ENCODE measurements around the gene POLR3A.

The POLR3A gene

GRCh38 chr10:78046711-78047269 is 17.5 kb upstream of the POLR3A start:
- DNase-seq (ENCODE audit: low spot score): no peak

GRCh38 chr10:78045856-78046255 is 16.5 kb upstream of the POLR3A start:
- no peak for DNase-seq (ENCODE audit: low spot score)

DNA sequence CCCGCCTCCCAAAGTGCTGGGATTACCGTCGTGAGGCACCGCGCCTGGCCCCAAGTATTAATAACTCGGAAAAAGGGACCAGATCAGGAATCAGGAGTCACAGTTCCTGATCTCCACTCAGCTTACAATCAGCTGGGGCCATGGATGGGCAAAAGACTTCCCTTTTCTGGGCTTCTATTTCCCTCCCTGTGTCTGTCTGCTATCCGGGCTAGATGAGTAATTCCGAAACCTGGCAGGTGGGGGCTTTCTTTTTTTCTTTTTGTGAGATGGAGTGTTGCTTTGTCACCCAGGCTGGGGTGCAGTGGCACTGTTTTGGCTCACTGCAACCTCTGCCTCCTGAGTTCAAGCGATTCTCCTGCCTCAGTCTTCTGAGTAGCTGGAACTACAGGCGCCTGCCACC is 15.9 kb upstream of the POLR3A start:
- no peak for DNase-seq (ENCODE audit: low spot score)

DNA sequence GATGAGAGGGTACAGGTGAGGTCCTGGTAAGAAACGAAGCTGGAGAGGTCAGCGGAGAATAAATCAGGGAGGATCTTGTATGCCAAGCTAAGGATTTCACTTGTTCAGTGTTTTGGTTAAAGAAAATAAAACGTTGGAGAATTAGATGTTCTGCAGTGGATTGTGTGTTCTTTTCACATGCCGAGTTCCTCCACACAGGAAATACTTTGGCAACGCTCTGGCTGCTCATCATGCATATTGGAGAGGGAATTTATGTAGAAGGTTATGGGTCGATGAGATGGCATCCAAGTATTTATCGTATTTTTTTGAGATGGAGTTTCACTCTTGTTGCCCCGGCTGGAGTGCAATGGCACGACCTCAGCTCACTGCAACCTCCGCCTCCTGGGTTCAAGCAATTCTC is 15.4 kb upstream of the POLR3A start:
- no peak for DNase-seq (ENCODE audit: low spot score)

GRCh38 chr10:78044179-78044578 is 14.9 kb upstream of the POLR3A start:
- DNase-seq (ENCODE audit: low spot score): no peak

DNA sequence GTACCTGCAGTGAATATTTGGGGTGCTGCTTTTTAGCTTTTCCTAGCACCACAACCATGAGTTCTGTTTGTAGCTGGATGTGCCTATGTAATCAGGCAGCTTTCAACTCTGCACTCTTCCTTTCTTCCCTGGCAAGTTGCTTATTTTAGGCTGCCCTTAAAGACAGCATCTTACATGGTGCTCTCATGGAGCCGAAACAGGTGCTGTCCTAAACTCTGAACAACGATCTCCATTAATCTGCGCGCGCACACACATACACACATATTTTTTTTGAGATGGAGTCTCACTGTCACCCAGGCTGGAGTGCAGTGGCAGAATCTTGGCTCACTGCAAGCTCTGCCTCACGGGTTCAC is 13.4 kb upstream of the POLR3A start:
- DNase-seq (ENCODE audit: low spot score): no peak

DNA sequence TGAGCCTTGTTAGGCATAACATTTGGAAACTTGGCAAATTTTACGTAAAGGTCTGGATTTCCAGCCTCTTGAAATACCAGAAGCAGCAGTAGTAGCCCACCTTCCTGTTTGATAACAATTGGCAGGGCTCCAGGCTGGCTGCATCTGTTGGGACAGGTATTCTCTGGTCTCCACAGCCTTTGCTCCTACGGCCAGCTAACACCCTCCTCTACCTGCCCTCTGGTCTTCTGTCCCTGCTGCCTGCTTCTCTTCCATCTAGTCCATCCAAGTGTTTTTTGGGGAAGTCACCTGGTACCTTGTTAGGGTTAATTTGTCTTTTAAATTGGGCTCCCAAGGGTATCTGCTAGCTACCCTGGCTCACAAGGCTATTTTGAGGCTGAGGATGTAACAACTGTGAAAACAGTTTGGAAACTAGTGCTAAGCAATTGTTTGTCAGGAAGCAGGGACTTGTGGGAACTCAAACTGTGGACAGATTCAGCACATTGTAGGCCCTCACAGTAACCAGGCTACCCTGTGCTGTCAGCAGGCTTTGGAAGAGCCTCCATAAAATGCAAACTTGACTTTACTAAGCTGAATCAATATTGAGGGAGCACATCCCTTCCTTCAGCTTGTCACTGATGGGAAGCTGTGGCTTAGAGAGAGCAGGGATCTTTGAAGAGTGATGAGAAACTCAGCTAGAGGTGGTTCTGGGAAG is 12.9 kb upstream of the POLR3A start:
- no peak for DNase-seq (ENCODE audit: low spot score)

GRCh38 chr10:78041170-78042057 is 12.1 kb upstream of the POLR3A start:
- no peak for DNase-seq (ENCODE audit: low spot score)

- no peak for DNase-seq (ENCODE audit: low spot score)
These were observed 10.4 kb upstream of the POLR3A start for GRCh38 chr10:78039743-78040142.

DNA sequence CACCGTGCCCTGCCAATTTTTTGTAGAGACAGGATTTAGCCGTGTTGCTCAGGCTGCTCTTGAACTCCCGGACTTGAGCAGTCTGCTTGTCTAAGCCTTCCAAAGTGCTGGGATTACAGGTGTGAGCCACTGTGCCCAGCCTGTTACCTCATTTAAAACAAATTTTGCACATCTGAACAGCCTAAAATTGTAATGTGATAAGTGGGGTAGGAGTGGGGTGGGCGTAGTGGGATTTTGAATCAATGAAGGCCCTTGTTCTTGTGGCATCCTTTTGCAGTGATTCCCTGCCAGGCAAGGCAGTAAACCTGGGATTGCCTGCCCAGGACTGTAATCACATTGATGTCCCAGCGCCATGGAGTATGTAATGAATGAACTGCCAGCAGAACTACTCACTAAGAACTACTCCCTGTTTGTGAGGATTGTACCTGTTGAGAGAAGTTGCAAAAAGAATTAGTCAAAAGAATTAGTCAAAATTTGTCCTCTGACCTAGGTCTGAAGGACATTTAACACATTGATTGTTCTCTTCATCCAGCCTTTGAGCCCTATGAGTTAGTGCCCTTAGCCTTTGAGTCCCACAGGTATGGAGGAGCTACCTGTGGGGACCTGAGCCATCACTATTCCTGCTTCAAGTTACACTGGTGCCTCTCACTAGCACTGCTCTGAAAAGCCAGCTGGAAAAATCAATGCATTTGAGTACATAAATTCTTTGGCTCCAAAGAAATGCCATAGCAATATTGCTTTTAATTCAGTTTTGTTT is 9.7 kb upstream of the POLR3A start:
- no peak for DNase-seq (ENCODE audit: low spot score)

DNA sequence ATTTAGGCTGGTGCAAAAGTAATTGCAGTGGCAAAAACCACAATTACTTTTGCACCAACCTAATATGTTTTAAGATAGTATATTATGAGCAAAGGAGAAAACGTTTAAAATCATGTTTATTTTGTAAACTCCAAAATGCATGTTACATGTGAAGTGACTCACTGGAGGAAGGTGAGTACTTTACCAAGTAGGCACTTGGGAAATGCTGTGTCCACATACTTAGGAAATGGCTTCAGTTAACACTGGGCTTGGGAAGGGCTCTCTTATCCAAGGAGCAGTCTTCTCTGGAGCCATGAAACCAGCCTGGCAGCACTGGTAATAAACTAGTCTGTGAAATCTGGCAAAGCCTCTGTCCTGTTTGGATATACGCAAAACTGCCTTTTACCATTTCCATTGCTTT is 8.8 kb upstream of the POLR3A start:
- DNase-seq (ENCODE audit: low spot score): no peak

DNA sequence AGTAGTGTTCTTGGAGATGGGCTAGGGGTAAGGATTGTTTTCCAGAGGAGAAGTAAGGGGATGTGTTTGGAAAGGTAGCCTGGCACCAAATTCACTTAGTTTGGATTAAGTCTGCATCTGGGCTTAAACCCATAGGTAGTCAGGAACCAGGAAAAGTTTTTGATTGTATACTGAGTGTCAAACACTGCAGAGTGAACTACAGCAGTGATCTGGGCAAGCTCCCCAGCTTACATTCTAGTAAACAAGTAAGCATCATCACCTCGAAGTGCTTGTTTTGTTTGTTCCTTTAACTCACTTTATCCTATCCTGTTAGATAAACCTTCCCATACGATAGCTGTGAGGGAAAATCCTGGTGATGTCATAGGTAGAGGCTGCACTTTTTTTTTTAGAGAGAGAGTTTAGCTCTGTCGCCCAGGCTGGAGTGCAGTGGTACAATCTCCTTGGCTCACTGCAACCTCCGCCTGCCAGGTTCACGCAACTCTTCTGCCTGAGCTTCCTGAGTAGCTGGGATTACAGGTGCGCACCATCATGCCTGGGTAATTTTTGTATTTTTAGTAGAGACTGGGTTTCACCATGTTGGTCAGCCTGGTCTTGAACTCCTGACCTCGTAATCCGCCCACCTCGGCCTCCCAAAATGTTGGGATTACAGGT is 6.7 kb upstream of the POLR3A start:
- no peak for DNase-seq (ENCODE audit: low spot score)

GRCh38 chr10:78035437-78035836 is 6.1 kb upstream of the POLR3A start:
- no peak for DNase-seq (ENCODE audit: low spot score)

DNA sequence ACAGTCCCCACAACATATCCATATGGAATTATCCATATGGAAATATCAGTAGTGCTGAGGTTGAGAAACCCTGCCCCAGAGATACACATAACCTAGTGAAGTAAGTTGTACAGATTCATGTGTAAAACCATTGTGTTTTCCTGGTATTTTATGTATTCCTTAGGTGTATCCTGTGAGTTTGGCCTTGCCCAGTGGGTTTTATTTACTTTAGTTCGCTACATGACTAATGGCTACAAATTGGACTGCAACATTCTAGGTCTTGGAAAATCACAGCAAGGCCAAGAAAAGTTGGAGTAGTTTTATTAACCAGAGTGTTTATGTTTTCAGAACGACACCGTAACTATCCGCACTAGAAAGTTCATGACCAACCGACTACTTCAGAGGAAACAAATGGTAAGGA is 5.7 kb upstream of the POLR3A start:
- DNase-seq (ENCODE audit: low spot score): no peak

DNA sequence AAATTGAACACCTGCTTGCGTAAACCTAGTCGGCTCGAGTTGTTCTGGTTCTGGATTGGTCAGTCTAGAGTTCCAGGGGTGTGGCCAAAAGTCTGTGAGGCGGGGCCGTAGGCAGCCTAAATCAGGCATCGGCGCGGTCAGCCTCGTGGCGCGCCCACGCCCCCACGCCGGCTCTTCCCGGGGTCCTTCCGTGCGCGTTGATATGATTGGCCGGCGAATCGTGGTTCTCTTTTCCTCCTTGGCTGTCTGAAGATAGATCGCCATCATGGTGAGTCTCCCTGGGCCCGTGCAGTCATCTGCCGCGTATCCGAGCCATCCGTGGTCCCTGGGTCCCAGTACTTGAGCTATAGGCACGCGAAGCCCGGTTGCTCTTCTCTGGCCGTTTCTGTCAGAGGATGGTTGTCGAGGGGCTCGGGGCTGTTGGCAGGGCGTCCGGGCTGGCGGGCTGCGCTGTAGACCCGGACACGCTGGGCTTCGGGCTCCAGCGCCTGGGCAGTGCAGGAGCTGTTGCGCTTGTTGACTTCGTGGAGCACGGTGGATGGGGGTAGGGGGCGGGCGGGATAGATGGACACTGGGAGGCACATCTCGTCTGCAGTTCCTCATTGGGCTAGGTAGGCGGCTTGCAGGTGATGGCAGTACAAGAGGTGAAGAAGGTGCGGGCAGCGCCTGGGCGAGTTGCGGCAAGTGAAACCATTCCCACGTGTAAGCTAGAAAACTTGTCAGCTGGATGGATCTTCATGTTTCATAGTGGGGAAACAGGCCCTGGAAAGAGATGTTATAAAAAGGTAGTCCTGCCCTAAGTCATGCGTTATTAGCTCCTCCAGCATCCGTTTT is 4.5 kb upstream of the POLR3A start, which contains the start of gene RPS24:
Gene RPS24, plus strand, starts transcription at position 227 of the 834 bp plus-strand sequence. Its CDS starts 39 bp downstream, at position 266.
- DNase-seq (ENCODE audit: low spot score): peak; percentile 92

DNA sequence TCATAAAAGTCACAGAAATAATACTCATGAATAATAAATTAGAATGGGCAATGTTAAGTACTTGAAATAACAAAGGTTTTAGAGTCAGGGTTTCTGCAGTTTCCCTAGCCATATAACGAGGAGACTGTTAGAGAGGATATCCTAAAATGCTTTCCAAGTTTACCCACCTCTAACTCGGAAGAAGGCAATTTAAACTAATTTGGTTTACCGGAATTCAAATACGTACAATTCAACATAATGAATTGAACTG is 4.0 kb upstream of the POLR3A start:
- DNase-seq (ENCODE audit: low spot score): no peak

DNA sequence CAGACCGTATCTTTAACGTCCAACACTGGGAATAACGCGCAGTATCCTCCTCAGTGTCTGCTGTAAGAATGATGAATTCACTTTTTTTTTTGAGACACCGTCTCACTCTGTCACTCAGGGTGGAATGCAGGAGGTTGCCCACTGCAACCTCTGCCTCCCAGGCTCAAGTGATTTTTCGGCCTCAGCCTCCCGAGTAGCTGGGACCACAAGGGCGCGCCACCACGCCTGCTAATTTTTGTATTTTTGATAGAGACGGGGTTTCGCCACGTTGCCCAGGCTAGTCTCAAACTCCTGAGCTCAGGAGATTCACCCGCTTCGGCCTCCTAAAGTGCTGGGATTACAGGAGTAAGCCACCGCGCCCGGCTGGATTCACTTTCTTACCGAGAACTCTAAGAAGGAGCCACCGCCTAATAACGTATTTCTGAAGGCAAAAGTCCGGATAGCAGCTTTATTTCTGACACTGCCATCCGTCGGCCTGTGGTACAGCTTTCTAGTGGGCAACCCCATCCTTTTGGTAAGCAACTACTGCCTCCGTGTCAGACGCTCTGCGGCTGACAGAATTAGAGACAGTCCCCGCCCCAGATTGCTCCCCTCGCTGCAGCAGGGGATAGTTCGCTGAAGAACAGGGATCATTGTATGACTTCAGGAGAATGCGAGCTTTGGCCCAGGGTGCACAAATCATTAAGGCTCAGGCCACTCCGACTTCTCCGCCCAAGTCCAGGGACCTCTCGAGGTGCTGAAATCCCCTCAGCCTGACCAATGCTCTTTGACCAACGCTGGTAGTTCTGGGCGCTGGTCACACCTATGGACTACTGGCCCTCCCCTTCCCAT is 662 bp downstream of the POLR3A start:
- no peak for DNase-seq (ENCODE audit: low spot score)

DNA sequence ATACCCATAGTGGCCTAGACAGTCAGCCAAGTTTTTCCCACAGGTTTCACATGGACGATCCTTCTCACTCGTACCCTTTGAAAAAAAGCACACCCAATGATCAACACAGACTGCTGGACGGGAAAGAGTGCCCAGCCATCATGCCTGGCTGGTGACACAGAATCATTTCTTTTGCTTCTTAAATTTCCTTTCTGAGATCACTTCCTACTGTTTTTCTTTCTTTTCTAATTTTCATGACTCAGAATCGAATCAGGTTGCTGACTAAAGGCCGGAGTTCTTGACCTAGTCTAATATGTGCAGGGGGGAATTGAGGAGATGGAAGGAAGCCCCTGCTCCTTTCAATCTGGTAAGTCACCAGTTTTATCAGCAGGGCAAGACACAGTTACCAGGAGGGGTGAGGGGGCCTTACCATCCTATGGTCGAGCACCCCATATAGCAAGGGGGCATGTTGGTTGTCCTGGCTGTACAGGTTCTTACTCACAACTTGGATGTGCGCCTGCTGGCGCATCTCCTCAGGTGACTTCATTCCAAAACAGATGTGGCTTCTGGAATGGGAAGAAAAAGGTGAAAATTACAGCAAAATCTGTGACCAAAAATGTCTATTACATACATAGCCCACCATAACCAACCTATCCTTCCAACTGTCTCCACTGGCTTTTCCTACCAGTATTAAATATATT is 3.5 kb downstream of the POLR3A start:
- no peak for DNase-seq (ENCODE audit: low spot score)

- DNase-seq (ENCODE audit: low spot score): no peak
These were observed 5.6 kb downstream of the POLR3A start for GRCh38 chr10:78023741-78024140.

- no peak for DNase-seq (ENCODE audit: low spot score)
These were observed 8.1 kb downstream of the POLR3A start for GRCh38 chr10:78021201-78021600.
